H9 (cell line): ENCODE data around the gene CLK3. TPM values are rescaled to one million over a fixed set of nuclear protein-coding genes. Genes with fewer than 3 reads are reported as not detected.

Experiments used
- DNase-seq: peaks from one replicate; pipeline ENCODE4 v3.0.0-alpha.2; 2017
- H2AFZ ChIP-seq: one replicate; pipeline ENCODE4 v1.6.1; 2013; ENCODE audit warnings: mild to moderate bottlenecking, low read length, control low read depth, moderate library complexity
- H2AK5ac ChIP-seq: 2 replicates; pipeline ENCODE4 v1.6.1; 2013; ENCODE audit warnings: low read length, control low read depth, mixed read lengths; ENCODE audit not compliant: insufficient read length
- H2BK120ac ChIP-seq: one replicate; pipeline ENCODE4 v1.6.1; 2013; ENCODE audit warnings: low read depth, mild to moderate bottlenecking, low read length, control low read depth, inconsistent platforms; ENCODE audit not compliant: poor library complexity, severe bottlenecking
- H2BK12ac ChIP-seq: 2 replicates; pipeline ENCODE4 v1.6.1; 2013; ENCODE audit warnings: low read length, control low read depth, mixed read lengths, low read depth; ENCODE audit not compliant: insufficient read length
- H2BK15ac ChIP-seq: 2 replicates; pipeline ENCODE4 v1.6.1; 2013; ENCODE audit warnings: low read depth, low read length, control low read depth
- H2BK20ac ChIP-seq: one replicate; pipeline ENCODE4 v1.6.1; 2013; ENCODE audit warnings: low read depth, mild to moderate bottlenecking, low read length, control low read depth, inconsistent platforms; ENCODE audit not compliant: poor library complexity, severe bottlenecking
- H2BK5ac ChIP-seq: 2 replicates; pipeline ENCODE4 v1.6.1; 2013; ENCODE audit warnings: low read length, control low read depth, mixed read lengths; ENCODE audit not compliant: insufficient read length
- H3K14ac ChIP-seq: 2 replicates; pipeline ENCODE4 v1.6.1; 2013; ENCODE audit warnings: low read length, control low read depth; ENCODE audit not compliant: insufficient read depth
- H3K18ac ChIP-seq: 2 replicates; pipeline ENCODE4 v1.6.1; 2013; ENCODE audit warnings: low read depth, mild to moderate bottlenecking, mixed read lengths, low read length, control low read depth; ENCODE audit not compliant: insufficient read length
- H3K23ac ChIP-seq: 2 replicates; pipeline ENCODE4 v1.6.1; 2013; ENCODE audit warnings: low read length, control low read depth, mixed read lengths, low read depth; ENCODE audit not compliant: insufficient read length
- H3K23me2 ChIP-seq: 2 replicates; pipeline ENCODE4 v1.6.1; 2013; ENCODE audit warnings: low read depth, mild to moderate bottlenecking, mixed read lengths, low read length, control low read depth; ENCODE audit not compliant: insufficient read length, poor library complexity, severe bottlenecking
- H3K27ac ChIP-seq: 2 replicates; pipeline ENCODE4 v1.5.1; 2013; ENCODE audit warnings: low read length, control low read depth, mixed read lengths, low read depth; ENCODE audit not compliant: insufficient read length
- H3K27me3 ChIP-seq: 2 replicates; pipeline ENCODE4 v1.6.1; 2013; ENCODE audit warnings: low read length, control low read depth, inconsistent platforms; ENCODE audit not compliant: insufficient read depth
- H3K4ac ChIP-seq: 2 replicates; pipeline ENCODE4 v1.6.1; 2013; ENCODE audit warnings: low read depth, mild to moderate bottlenecking, control low read depth, inconsistent platforms, low read length, moderate library complexity
- H3K4me1 ChIP-seq: 2 replicates; pipeline ENCODE4 v1.6.1; 2013; ENCODE audit warnings: low read length, control low read depth, inconsistent platforms; ENCODE audit not compliant: insufficient read depth
- H3K4me2 ChIP-seq: 2 replicates; pipeline ENCODE4 v1.6.1; 2013; ENCODE audit warnings: low read length, control low read depth, mixed read lengths; ENCODE audit not compliant: insufficient read length, insufficient read depth
- H3K56ac ChIP-seq: 2 replicates; pipeline ENCODE4 v1.6.1; 2013; ENCODE audit warnings: low read depth, mild to moderate bottlenecking, mixed read lengths, low read length, control low read depth; ENCODE audit not compliant: insufficient read length
- H3K79me1 ChIP-seq: 2 replicates; pipeline ENCODE4 v1.6.1; 2013; ENCODE audit warnings: low read depth, mild to moderate bottlenecking, moderate library complexity, low read length, control low read depth, inconsistent platforms; ENCODE audit not compliant: insufficient read depth, poor library complexity, severe bottlenecking
- H3K79me2 ChIP-seq: 2 replicates; pipeline ENCODE4 v1.6.1; 2013; ENCODE audit warnings: low read length, control low read depth, inconsistent platforms; ENCODE audit not compliant: insufficient read depth
- H3K9ac ChIP-seq: 2 replicates; pipeline ENCODE4 v1.6.1; 2013; ENCODE audit warnings: low read length, control low read depth, mixed read lengths; ENCODE audit not compliant: insufficient read length; ENCODE audit errors: extremely low read depth
- H3K9me3 ChIP-seq: one replicate; pipeline ENCODE4 v1.6.1; 2013; ENCODE audit warnings: low read depth, low read length, inconsistent platforms; ENCODE audit not compliant: control insufficient read depth
- H3T11ph ChIP-seq: one replicate; pipeline ENCODE4 v1.6.1; 2013; ENCODE audit warnings: mild to moderate bottlenecking, low read length, control low read depth, inconsistent platforms
- H4K20me1 ChIP-seq: one replicate; pipeline ENCODE4 v1.6.1; 2013; ENCODE audit not compliant: control insufficient read depth, insufficient read length, insufficient read depth
- H4K5ac ChIP-seq: 2 replicates; pipeline ENCODE4 v1.6.1; 2013; ENCODE audit warnings: low read depth, mild to moderate bottlenecking, mixed read lengths, low read length, control low read depth; ENCODE audit not compliant: insufficient read length
- H4K8ac ChIP-seq: replicated peaks from 2 replicates; pipeline ENCODE4 v1.6.1; 2013; ENCODE audit warnings: low read length, control low read depth, mixed read lengths, low read depth; ENCODE audit not compliant: insufficient read length
- H4K91ac ChIP-seq: 2 replicates; pipeline ENCODE4 v1.6.1; 2013; ENCODE audit warnings: low read depth, mild to moderate bottlenecking, moderate library complexity, mixed read lengths, low read length, control low read depth; ENCODE audit not compliant: insufficient read length
- H3K27ac Mint-ChIP-seq, 3 experiments: 2 replicates in 2 of 3; 3 replicates in 1 of 3; pipeline ENCODE4 v1.8.0; 2020 to 2021; ENCODE audit warnings: mixed read lengths in 3 of 3, mild to moderate bottlenecking in 1 of 3, moderate library complexity in 1 of 3
- H3K27me3 Mint-ChIP-seq: 2 replicates; pipeline ENCODE4 v1.8.0; 2021; ENCODE audit warnings: low read depth, mild to moderate bottlenecking, moderate library complexity, mixed read lengths
- H3K36me3 Mint-ChIP-seq, 3 experiments: 2 replicates in 2 of 3; 3 replicates in 1 of 3; pipeline ENCODE4 v1.8.0; 2020 to 2021; ENCODE audit warnings: low read depth in 3 of 3, mixed read lengths in 3 of 3; ENCODE audit not compliant: insufficient read depth in 1 of 3
- H3K4me1 Mint-ChIP-seq, 2 experiments: 2 replicates each; pipeline ENCODE4 v1.8.0; 2020; ENCODE audit warnings: mixed read lengths in 2 of 2
- H3K4me3 Mint-ChIP-seq, 2 experiments: 2 replicates in 1 of 2; 3 replicates in 1 of 2; pipeline ENCODE4 v1.8.0; 2020 to 2021; ENCODE audit warnings: mild to moderate bottlenecking in 2 of 2, mixed read lengths in 2 of 2, moderate library complexity in 1 of 2
- H3K9me3 Mint-ChIP-seq, 2 experiments: 2 replicates in 1 of 2; 3 replicates in 1 of 2; pipeline ENCODE4 v1.8.0; 2020; ENCODE audit warnings: mild to moderate bottlenecking in 2 of 2, mixed read lengths in 2 of 2, moderate library complexity in 1 of 2
- CTCF ChIP-seq: fragments of 200-600 bp; sonication (generic); conservative IDR thresholded peaks from 3 replicates; pipeline ENCODE4 v1.8.0; 2021; ENCODE audit warnings: antibody characterized with exemption, mild to moderate bottlenecking
- WGBS: extraction: QIAGEN DNeasy Blood & Tissue Kit; methylation state at CpG from one replicate; pipeline ENCODE4 v1.1.7; 2013; ENCODE audit warnings: missing lambda C conversion rate, low lambda C conversion rate, mixed read lengths; ENCODE audit not compliant: insufficient read length; ENCODE audit errors: extremely low coverage; 5-methylcytosine and 5-hydroxymethylcytosine counted together
- total RNA-seq: library from RNA; stranded (reverse); gene quantifications from 2 replicates; pipeline ENCODE4 v1.2.1, GENCODE V29; 2021

Gene CLK3
- total RNA-seq, 1 experiment from 2014 or later, result 40.8 TPM

DNA sequence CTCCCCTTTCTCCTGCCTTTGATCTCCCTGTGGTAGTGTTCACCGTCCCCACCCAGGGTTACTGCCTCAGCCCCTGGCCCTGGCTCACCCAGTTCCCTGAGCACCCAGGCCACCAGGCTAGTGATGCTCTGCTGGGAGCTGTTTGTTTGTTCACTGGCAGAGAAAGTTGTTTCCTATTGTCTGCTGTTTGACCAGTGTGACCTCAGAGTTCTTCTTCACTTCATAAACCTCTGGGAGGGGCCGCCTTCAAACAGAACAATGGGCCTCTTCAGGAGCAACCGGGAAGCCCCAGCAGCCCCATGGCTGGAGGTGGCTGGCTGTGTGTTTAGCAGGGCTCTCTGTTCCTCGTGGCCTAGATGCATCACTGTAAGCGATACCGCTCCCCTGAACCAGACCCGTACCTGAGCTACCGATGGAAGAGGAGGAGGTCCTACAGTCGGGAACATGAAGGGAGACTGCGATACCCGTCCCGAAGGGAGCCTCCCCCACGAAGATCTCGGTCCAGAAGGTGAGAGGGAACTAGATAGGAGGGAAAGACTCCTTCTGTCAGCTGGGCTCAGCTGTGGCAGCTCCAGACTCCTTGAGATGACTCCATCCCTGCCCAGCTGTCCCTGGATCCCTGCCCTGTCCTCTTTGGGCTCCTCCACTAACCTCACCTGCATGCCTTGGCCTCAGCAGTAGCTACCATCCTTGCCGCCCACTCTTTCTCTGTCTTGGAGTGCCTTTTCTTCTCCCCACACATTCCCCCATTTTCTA, 3.4 kb downstream of the CLK3 start:
- no peak overlapping the region for H2AFZ ChIP-seq
- no peak for DNase-seq
- WGBS, result no CpG with 5 or more reads among the region's 15 CpGs
- no peak overlapping the region for H3K18ac ChIP-seq
- H2BK120ac ChIP-seq, result no peak overlapping the region
- no peak for TF ChIP-seq CTCF
- H2BK15ac ChIP-seq, result no peak overlapping the region
- no peak overlapping the region for H3K4me2 ChIP-seq
- H4K20me1 ChIP-seq, result no peaks in the 10 kb centered on the region
- H3K27me3 ChIP-seq, result no peaks in the 10 kb centered on the region
- H3K79me1 ChIP-seq, result peaks cover 12% of the 10 kb centered on the region
- H3K4me1 ChIP-seq, result no peaks in the 10 kb centered on the region
- no peak overlapping the region for H2AK5ac ChIP-seq
- no peak overlapping the region for H3K4ac ChIP-seq
- Mint-ChIP-seq H3K27ac (peak overlapping the region in 1 of 3 experiments; percentile 1; a peak in 3 of 7 replicates), H3K9me3 (no peaks in the 10 kb centered on the region), H3K27me3 (peaks cover 2% of the 10 kb centered on the region), H3K4me1 (peaks cover 26 to 30% of the 10 kb centered on the region in 2 experiments), H3K4me3 (no peak overlapping the region; a peak in 1 of 5 replicates), H3K36me3 (peaks cover 39 to 49% (median 48%) of the 10 kb centered on the region in 3 experiments; a peak in 6 of 7 replicates)
- H3K23ac ChIP-seq, result no peak overlapping the region
- no peak overlapping the region for H2BK12ac ChIP-seq
- H2BK5ac ChIP-seq, result no peak overlapping the region
- H4K8ac ChIP-seq, result no peak overlapping the region
- H2BK20ac ChIP-seq, result no peak overlapping the region
- H3K9ac ChIP-seq, result no peak overlapping the region
- no peak overlapping the region for H4K5ac ChIP-seq
- H3K9me3 ChIP-seq, result no peaks in the 10 kb centered on the region
- no peak overlapping the region for H4K91ac ChIP-seq
- no peak overlapping the region for H3K14ac ChIP-seq
- H3T11ph ChIP-seq, result no peak overlapping the region
- no peak overlapping the region for H3K56ac ChIP-seq
- H3K23me2 ChIP-seq, result peaks cover 16% of the 10 kb centered on the region
- peaks cover 25% of the 10 kb centered on the region; the same call in 1 of the 2 replicates for H3K79me2 ChIP-seq
- no peak overlapping the region for H3K27ac ChIP-seq
